ENCODE data around the gene SERPINA4. TPM values are rescaled to one million over a fixed set of nuclear protein-coding genes. Genes with fewer than 3 reads are reported as not detected.
A peak's percentile ranks its signal among the peaks of the same experiment; 100 is the strongest.

SERPINA4 gene
- total and polyA plus RNA-seq, 2 of the 13 experiments (the other 11 are each of a cell fraction or from before 2014, with no cell fraction given): 39.1 to 57.8 TPM

- TF ChIP-seq NRL (CRISPR knock-in tag; IDR thresholded peaks at IDR 0.05; ENCODE audit: borderline replicate concordance) (no peak), ZNF552 (CRISPR knock-in tag; IDR thresholded peaks at IDR 0.05; ENCODE audit: borderline replicate concordance) (no peak)
These were observed 45.4 kb upstream of the SERPINA4 start (continued) for GRCh38 chr14:94515856-94516255.

- BruUV-seq (replicated peaks): no TSS peak
- WGBS (ENCODE audit: low lambda C conversion rate): 73% methylated on average over 10 of the region's 10 CpGs
- intact Hi-C loops (cut with micrococcal nuclease; ENCODE audit: unreplicated experiment): no loop called here
- TF ChIP-seq CHD4 (IDR thresholded peaks at IDR 0.05; ENCODE audit: borderline replicate concordance, low read length) (no peak), ZNF484 (CRISPR knock-in tag; IDR thresholded peaks at IDR 0.05; ENCODE audit: borderline replicate concordance, low read depth) (no peak), ZHX2 (IDR thresholded peaks at IDR 0.05; ENCODE audit: low read depth) (no peak), ZHX2 (CRISPR knock-in tag; IDR thresholded peaks at IDR 0.05; ENCODE audit: borderline replicate concordance) (no peak), MTA3 (CRISPR knock-in tag; IDR thresholded peaks at IDR 0.05) (no peak), ZNF451 (CRISPR knock-in tag; IDR thresholded peaks at IDR 0.05) (no peak), ZFP36L1 (CRISPR knock-in tag; IDR thresholded peaks at IDR 0.05) (no peak), KDM4B (CRISPR knock-in tag; IDR thresholded peaks at IDR 0.05) (no peak), GABPA (IDR thresholded peaks at IDR 0.05; ENCODE audit: low read depth, low read length) (no peak), GABPA (CRISPR knock-in tag; IDR thresholded peaks at IDR 0.05; ENCODE audit: low read depth) (no peak), ZMYM4 (CRISPR knock-in tag; IDR thresholded peaks at IDR 0.05) (no peak), U2AF2 (IDR thresholded peaks at IDR 0.05; ENCODE audit: low read depth, low read length) (no peak), FUBP1 (CRISPR knock-in tag; IDR thresholded peaks at IDR 0.05; ENCODE audit: borderline replicate concordance) (no peak), ZNF496 (CRISPR knock-in tag; IDR thresholded peaks at IDR 0.05; ENCODE audit: insufficient replicate concordance) (no peak), TSC22D2 (CRISPR knock-in tag; IDR thresholded peaks at IDR 0.05; ENCODE audit: borderline replicate concordance) (no peak)
These were observed 44.0 kb upstream of the SERPINA4 start for GRCh38 chr14:94517248-94517640.

More at GRCh38 chr14:94517248-94517640, 44.0 kb upstream of the SERPINA4 start:
- peak overlapping the region; percentile 53; the same call in 1 of the 2 replicates for H3K4me2 ChIP-seq (ENCODE audit: low read depth, low read length)
- in situ Hi-C loops (cut with HindIII; ENCODE audit: extremely low pct_ligation_motif_present, low pct_unique_long_range_greater_than_20kb): no loop called here
- peaks cover 91% of the 10 kb centered on the region for H3K4me1 ChIP-seq (ENCODE audit: insufficient read depth, low read length)
- ChIA-PET POLR2A (no interaction called here), CTCF (ENCODE audit: low intra/inter-chr PET ratio, low total read pairs) (no interaction called here)
- ATAC-seq: no peak
- no peak for DNase-seq (ENCODE audit: low spot score)
- H3K9ac ChIP-seq (ENCODE audit: insufficient read depth, low read depth, low read length): no peak overlapping the region
- H3K79me2 ChIP-seq (ENCODE audit: insufficient read depth, low read length): no peaks in the 10 kb centered on the region
- no peaks in the 10 kb centered on the region for H3K9me3 ChIP-seq (ENCODE audit: low read length)
- no peaks in the 10 kb centered on the region for H4K20me1 ChIP-seq (ENCODE audit: insufficient read depth, low read length)
- no peaks in the 10 kb centered on the region for H3K27me3 ChIP-seq (ENCODE audit: control insufficient read depth in 1 of 2, insufficient read depth in 2 of 2, low read length in 2 of 2)
- H3K27ac ChIP-seq (ENCODE audit: extremely low read length, insufficient read depth, low read length): no peak overlapping the region
- H3K4me3 ChIP-seq (replicated peaks in 1 of 3; ENCODE audit: insufficient read depth in 1 of 3, low read depth in 2 of 3, low read length in 3 of 3): no peak overlapping the region
- no peak overlapping the region for H2AFZ ChIP-seq (ENCODE audit: low read length)
- FAIRE-seq: no peak
- no peaks in the 10 kb centered on the region for H3K36me3 ChIP-seq (replicated peaks in 1 of 2; ENCODE audit: control insufficient read depth in 1 of 2, insufficient read depth in 2 of 2, low read length in 2 of 2)

Measured in HepG2 (cell line).